Thyroid gland (tissue), 4 donors: Measurements from ENCODE around the gene BZW2. TPM values are rescaled to one million over a fixed set of nuclear protein-coding genes. Genes with fewer than 3 reads are reported as not detected.
A peak's percentile ranks its signal among the peaks of the same experiment; 100 is the strongest.

Experiments used
- DNase-seq, 2 donors: peaks; one replicate each; pipeline ENCODE4 v3.0.0-alpha.2; 2019
- H3K27ac ChIP-seq, 3 donors: fragments of 200-600 bp; sonication (generic); 1 replicate in 2 of 3; 2 replicates in 1 of 3; pipeline ENCODE4 v1.5.1; 2016 to 2019; ENCODE audit warnings: mild to moderate bottlenecking in 1 of 3, moderate library complexity in 1 of 3
- H3K27me3 ChIP-seq: fragments of 200-600 bp; sonication (generic); one replicate; pipeline ENCODE4 v1.5.1; 2019
- H3K36me3 ChIP-seq, 2 donors: fragments of 200-600 bp; sonication (generic); one replicate each; pipeline ENCODE4 v1.5.1; 2016 to 2019
- H3K4me1 ChIP-seq, 2 donors: fragments of 200-600 bp; sonication (generic); one replicate each; pipeline ENCODE4 v1.5.1; 2017 to 2019
- H3K4me3 ChIP-seq, 3 donors: fragments of 200-600 bp; sonication (generic); replicated peaks in 1 of 3; 1 replicate in 2 of 3; 2 replicates in 1 of 3; pipeline ENCODE4 v1.5.1; 2016; ENCODE audit warnings: mild to moderate bottlenecking in 1 of 3
- H3K9me3 ChIP-seq: fragments of 200-600 bp; sonication (generic); one replicate; pipeline ENCODE4 v1.5.1; 2017
- POLR2A ChIP-seq, 2 donors: fragments of 450-650 bp; IDR thresholded peaks; one replicate each; pipeline ENCODE4 v1.6.1; 2017; ENCODE audit warnings: antibody characterized with exemption in 2 of 2, mild to moderate bottlenecking in 2 of 2, moderate library complexity in 1 of 2
- WGBS, 2 donors: methylation state at CpG; one replicate each; pipeline ENCODE4 v1.1.5; 2017; 5-methylcytosine and 5-hydroxymethylcytosine counted together
- intact Hi-C: fragments of 100-400 bp; cut with DNase I; formaldehyde crosslinking; loops from one replicate; pipeline ENCODE4 v1.15.1; 2023
- total RNA-seq, 4 donors: library from RNA; depleted of rRNA; stranded (reverse); fragments of >200 nt; gene quantifications; one replicate each; pipeline ENCODE4 v1.2.3, GENCODE V29; 2016
- TF ChIP-seq, protein P1 (sequence below), 6 experiments: fragments of 200-600 bp in 3 of 6; fragments of 450-650 bp in 3 of 6; sonication (generic) in 3 of 6; IDR thresholded peaks; one replicate each; pipeline ENCODE4 v1.5.1; 2016 to 2019; ENCODE audit warnings: antibody characterized with exemption in 6 of 6, mild to moderate bottlenecking in 2 of 6, inconsistent platforms in 1 of 6, moderate library complexity in 1 of 6

Gene BZW2
- total RNA-seq, result 10 to 100 TPM; 63.0 to 69.0 (median 66.8) TPM

DNA sequence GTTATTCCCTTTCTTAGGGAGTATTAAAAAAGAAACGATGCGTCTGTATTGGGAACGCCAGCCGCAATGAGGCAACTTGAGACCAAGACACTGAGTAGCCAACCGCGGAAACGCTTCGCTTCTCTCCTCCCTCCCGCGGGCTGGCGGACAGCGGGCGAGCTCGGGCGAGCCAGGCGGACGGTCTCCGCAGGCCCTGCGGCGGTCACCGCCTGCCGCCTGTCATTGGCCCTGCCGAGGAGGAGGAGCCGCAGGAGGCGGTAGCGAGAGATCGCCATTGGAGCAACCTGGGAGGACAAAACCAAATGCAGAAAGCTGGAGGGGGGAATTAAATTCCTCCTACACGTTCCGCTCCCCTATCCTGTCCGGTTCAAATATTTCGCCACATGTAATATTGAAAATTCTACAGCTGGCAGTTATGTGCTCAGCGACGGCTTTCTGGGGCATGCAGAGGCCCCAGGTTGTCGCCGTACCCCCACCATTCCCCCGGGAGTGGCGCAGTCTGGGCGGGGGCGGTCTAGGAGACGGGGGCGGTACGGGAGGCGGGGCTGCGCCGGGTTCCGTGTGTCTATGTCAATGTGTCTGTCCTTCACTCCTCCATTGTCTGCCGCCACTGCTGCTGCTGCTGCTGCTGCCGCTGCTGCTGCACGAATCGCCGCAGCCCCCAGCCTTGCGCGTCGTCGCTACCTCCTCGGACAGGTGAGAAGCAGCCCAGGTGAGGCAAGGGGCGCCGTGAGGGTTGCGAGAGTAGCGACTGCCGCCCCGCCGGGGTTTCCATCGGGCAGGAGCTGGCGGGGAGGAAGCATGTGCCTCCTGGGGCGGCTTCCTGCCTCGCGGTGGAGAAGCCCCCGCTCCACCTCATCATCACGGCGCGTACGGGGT lies at the start of gene BZW2, which contains the start of gene ANKMY2:
Gene BZW2 (plus strand): TSS at position 589 of the 879 bp plus-strand sequence. CDS start 19,263 bp downstream, outside the sequence.
Gene ANKMY2 (minus strand): TSS at position 162 of the 879 bp plus-strand sequence. CDS start 181 bp downstream, outside the sequence.
- intact Hi-C loops, result loop anchor here (10.0 kb wide), 1 partner anchor 109 kb away; the partner anchor contains the start of gene TSPAN13

DNA sequence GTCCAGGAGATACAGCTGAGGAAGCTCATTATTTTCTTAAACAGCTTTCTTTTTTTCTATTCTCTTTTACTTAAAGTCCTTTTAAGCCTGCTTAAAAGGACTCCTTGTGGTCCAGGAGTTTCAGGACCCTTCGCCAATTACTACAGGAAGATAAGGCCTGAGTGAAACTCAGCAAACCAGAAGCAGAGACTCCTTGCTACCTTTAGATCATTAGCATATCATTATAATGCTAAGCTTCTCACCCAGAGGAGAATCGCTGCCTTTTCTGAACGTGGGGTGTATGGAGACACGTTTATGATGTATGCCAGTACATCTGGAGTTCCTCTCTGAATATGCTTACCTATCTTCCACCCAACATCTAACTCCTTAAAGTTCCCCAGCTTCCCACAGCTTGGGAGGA lies 48.0 kb upstream of the BZW2 start:
- Histone ChIP-seq H3K27ac (no peak overlapping the region), H3K27me3 (no peaks in the 10 kb centered on the region), H3K9me3 (no peaks in the 10 kb centered on the region), H3K36me3 (peaks cover 5 to 21% of the 10 kb centered on the region in 2 donors), H3K4me3 (no peak overlapping the region), H3K4me1 (no peaks in the 10 kb centered on the region)
- DNase-seq, result no peak
- 46 to 57% methylated on average over 4 of the region's 4 CpGs for WGBS, 2 donors
- intact Hi-C loops, result no loop called here
- TF ChIP-seq, protein P1, sequence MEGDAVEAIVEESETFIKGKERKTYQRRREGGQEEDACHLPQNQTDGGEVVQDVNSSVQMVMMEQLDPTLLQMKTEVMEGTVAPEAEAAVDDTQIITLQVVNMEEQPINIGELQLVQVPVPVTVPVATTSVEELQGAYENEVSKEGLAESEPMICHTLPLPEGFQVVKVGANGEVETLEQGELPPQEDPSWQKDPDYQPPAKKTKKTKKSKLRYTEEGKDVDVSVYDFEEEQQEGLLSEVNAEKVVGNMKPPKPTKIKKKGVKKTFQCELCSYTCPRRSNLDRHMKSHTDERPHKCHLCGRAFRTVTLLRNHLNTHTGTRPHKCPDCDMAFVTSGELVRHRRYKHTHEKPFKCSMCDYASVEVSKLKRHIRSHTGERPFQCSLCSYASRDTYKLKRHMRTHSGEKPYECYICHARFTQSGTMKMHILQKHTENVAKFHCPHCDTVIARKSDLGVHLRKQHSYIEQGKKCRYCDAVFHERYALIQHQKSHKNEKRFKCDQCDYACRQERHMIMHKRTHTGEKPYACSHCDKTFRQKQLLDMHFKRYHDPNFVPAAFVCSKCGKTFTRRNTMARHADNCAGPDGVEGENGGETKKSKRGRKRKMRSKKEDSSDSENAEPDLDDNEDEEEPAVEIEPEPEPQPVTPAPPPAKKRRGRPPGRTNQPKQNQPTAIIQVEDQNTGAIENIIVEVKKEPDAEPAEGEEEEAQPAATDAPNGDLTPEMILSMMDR (IDR thresholded peaks at IDR 0.05), result no peak
- no peak for TF ChIP-seq POLR2A (IDR thresholded peaks at IDR 0.05)

More for the DNA sequence above, at the start of gene BZW2, which contains the start of gene ANKMY2:
- peaks cover 30 to 43% of the 10 kb centered on the region in 2 donors for H3K4me1 ChIP-seq
- WGBS, 2 donors, result 1% methylated on average over 38 to 40 of the region's 73 CpGs
- DNase-seq, result peak; percentile 97
- H3K27ac ChIP-seq, result peak within 1 kb of the TSS; percentile 85 to 97 (median 95)
- no peaks in the 10 kb centered on the region for H3K27me3 ChIP-seq
- peak within 1 kb of the TSS; percentile 83 to 97 (median 91) for H3K4me3 ChIP-seq
- H3K9me3 ChIP-seq, result no peaks in the 10 kb centered on the region
- H3K36me3 ChIP-seq, result no peaks in the 10 kb centered on the region
- peak; percentile 96 to 99 for TF ChIP-seq POLR2A (IDR thresholded peaks at IDR 0.05)
- TF ChIP-seq, protein P1 (IDR thresholded peaks at IDR 0.05), result peak in 1 of 6 experiments; percentile 9

DNA sequence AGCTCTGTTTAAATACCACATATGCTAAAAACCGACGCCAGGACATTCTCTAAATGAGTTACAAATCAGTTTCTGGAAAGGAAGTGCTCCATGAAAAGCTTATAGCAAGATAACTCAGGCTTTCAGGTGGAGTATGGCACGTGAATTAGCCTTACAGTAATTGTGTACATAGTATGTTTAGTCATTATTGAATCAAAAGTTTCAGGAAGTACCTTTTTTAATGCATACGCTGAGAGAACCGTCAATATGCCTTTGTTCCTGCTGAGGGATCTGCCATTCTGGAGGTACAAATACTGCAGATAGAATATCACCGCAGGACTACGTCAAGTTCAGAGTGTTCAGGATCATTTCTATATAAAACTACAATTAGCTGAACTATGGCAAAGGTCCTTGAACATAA lies 46.1 kb upstream of the BZW2 start:
- WGBS, 2 donors, result 88 to 94% methylated on average over 7 of the region's 7 CpGs
- H3K9me3 ChIP-seq, result no peaks in the 10 kb centered on the region
- no peak overlapping the region for H3K27ac ChIP-seq
- H3K36me3 ChIP-seq, result peaks cover 5 to 26% of the 10 kb centered on the region in 2 donors
- no peak for TF ChIP-seq POLR2A (IDR thresholded peaks at IDR 0.05)
- TF ChIP-seq, protein P1 (IDR thresholded peaks at IDR 0.05), result no peak
- no peak for DNase-seq
- intact Hi-C loops, result no loop called here
- H3K4me1 ChIP-seq, result no peaks in the 10 kb centered on the region
- no peaks in the 10 kb centered on the region for H3K27me3 ChIP-seq
- no peak overlapping the region for H3K4me3 ChIP-seq

DNA sequence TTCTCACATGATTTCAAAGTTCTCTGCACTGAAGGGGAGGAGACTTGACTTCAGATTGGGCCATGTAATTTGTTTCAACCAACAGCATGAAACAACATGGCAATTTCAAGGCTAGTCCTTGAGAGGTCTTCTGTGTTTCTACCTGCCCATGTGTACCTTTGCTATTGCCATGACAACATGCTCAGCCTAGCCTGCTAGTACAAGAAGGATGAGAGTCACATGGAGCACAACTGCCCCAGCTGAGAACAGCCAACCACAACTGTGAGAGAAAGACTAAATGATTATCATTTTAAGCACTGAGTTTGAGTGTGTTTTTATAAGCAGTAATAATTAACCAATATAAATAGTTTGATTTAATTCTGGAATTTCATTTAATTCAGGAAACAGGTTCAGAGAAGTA lies 42.3 kb upstream of the BZW2 start:
- intact Hi-C loops, result no loop called here
- Histone ChIP-seq H3K27me3 (no peaks in the 10 kb centered on the region), H3K36me3 (peaks cover 5 to 32% of the 10 kb centered on the region in 2 donors), H3K4me3 (no peak overlapping the region), H3K4me1 (no peaks in the 10 kb centered on the region), H3K27ac (no peak overlapping the region), H3K9me3 (no peaks in the 10 kb centered on the region)
- no peak for DNase-seq
- TF ChIP-seq, protein P1 (IDR thresholded peaks at IDR 0.05), result no peak
- TF ChIP-seq POLR2A (IDR thresholded peaks at IDR 0.05), result no peak

DNA sequence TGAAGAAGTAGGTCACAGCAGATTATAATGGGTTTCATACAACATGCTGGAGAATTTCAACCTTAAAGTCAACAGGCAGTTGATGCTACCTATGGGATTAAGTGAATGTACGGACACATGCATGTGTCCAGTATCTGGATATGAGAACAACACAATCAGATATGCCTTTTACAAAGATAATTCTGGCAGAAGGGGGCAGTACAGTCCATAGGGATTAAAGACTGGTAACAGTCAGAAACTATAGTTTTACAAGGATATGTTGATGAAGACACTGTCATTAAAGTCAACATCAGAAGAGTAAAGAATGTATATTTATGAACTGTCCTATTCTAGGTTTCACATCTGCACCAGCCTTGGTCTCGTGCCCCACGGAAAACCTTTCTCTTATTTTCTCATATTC lies 41.9 kb upstream of the BZW2 start:
- intact Hi-C loops, result no loop called here

More for the DNA sequence above, 41.9 kb upstream of the BZW2 start:
- WGBS, 2 donors, result 97 to 98% methylated on average over 3 of the region's 3 CpGs
- Histone ChIP-seq H3K27me3 (no peaks in the 10 kb centered on the region), H3K36me3 (peaks cover 5 to 32% of the 10 kb centered on the region in 2 donors), H3K27ac (no peak overlapping the region), H3K9me3 (no peaks in the 10 kb centered on the region), H3K4me3 (no peak overlapping the region), H3K4me1 (no peaks in the 10 kb centered on the region)
- TF ChIP-seq POLR2A (IDR thresholded peaks at IDR 0.05), result no peak
- TF ChIP-seq, protein P1 (IDR thresholded peaks at IDR 0.05), result peak in 3 of 6 experiments; percentile 4 to 32 (median 21)
- DNase-seq, result no peak
